Measurements from ENCODE around the gene WDR81. TPM values are rescaled to one million over a fixed set of nuclear protein-coding genes. Genes with fewer than 3 reads are reported as not detected.
"Not testable (repeated sequence)": the region's sequence is repeated elsewhere in the genome, so short reads cannot be mapped to it uniquely, and the experiment has no call there.

Gene WDR81
- total RNA-seq, 1 donor from 2014 or later, result 9.3 TPM

- peaks cover 13% of the 10 kb centered on the region for H3K4me1 ChIP-seq
- intact Hi-C loops (cut with micrococcal nuclease), result no loop called here
- no peaks in the 10 kb centered on the region for H3K27me3 ChIP-seq (ENCODE audit: low read depth)
- H3K9me3 ChIP-seq (replicated peaks), result no peaks in the 10 kb centered on the region
- H3K36me3 ChIP-seq, result peaks cover 5% of the 10 kb centered on the region
- H3K27ac ChIP-seq (replicated peaks), result no peak overlapping the region
- no peak for TF ChIP-seq CTCF (IDR thresholded peaks at IDR 0.05; ENCODE audit: borderline replicate concordance)
- DNase-seq, result no peak
- no peak overlapping the region for H3K4me3 ChIP-seq
Observed at GRCh38 chr17:1705004-1705403, 19.5 kb upstream of the WDR81 start.

DNA sequence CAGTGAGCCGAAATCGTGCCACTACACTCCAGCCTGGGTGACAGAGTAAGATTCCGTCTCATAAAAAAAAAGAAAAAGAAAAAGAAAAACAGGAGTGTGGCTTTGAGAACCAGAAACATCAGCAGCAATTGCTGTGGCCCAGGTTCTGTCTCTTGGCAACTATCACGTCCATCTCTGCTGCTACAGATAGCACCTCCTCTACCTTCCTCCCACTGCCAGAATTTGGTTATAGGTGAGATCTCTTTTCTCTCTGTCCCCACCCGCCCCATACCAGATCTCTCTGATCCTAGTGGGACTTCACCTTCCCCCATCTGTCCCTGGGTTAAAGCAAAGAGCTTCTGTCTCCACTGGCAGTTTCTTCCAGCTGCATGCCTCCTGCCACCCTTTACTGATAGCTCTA is 17.4 kb upstream of the WDR81 start:
- intact Hi-C loops (cut with micrococcal nuclease), result no loop called here
- TF ChIP-seq CTCF (IDR thresholded peaks at IDR 0.05; ENCODE audit: borderline replicate concordance), result no peak
- H3K27ac ChIP-seq (replicated peaks), result no peak overlapping the region
- DNase-seq, result no peak
- H3K4me1 ChIP-seq, result peaks cover 34% of the 10 kb centered on the region
- no peak overlapping the region for H3K4me3 ChIP-seq
- no peaks in the 10 kb centered on the region for H3K9me3 ChIP-seq (replicated peaks)
- H3K27me3 ChIP-seq (ENCODE audit: low read depth), result no peaks in the 10 kb centered on the region
- peaks cover 18% of the 10 kb centered on the region for H3K36me3 ChIP-seq

DNA sequence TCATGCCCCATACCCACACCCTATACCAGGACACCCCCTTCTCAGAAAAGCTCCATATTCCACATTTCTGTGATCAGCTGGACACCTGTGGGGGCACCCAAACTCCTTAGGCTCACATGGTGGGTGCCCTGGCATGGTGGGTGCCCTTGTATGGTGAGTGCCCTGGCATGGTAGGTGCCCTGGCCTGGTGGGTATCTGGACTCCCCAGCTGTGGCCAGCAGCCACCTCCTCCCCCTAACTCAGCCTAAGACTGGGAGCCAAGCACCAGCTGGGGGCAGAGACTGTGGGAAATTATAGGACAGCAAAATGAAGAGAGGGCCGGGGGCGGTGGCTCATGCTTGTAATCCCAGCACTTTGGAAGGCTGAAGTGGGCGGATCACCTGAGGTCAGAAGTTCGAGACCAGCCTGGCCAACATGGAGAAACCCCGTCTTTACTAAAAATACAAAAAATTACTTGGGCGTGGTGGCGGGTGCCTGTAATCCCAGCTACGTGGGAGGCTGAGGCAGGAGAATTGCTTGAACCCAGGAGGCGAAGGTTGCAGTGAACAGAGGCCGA is 15.6 kb upstream of the WDR81 start:
- intact Hi-C loops (cut with micrococcal nuclease); H3K27me3 ChIP-seq (ENCODE audit: low read depth); H3K9me3 ChIP-seq (replicated peaks); H3K4me3 ChIP-seq; H3K27ac ChIP-seq (replicated peaks): not testable (repeated sequence)
- DNase-seq, result peak; percentile 15
- peaks cover 35% of the 10 kb centered on the region for H3K36me3 ChIP-seq
- H3K4me1 ChIP-seq, result peaks cover 52% of the 10 kb centered on the region

- intact Hi-C loops (cut with micrococcal nuclease), result no loop called here
- H3K36me3 ChIP-seq, result peaks cover 40% of the 10 kb centered on the region
- no peak for DNase-seq
- TF ChIP-seq CTCF (IDR thresholded peaks at IDR 0.05; ENCODE audit: borderline replicate concordance), result no peak
- H3K27me3 ChIP-seq (ENCODE audit: low read depth), result no peaks in the 10 kb centered on the region
- H3K4me3 ChIP-seq, result peak overlapping the region; percentile 74
- H3K27ac ChIP-seq (replicated peaks), result peak overlapping the region; percentile 83
- H3K4me1 ChIP-seq, result peaks cover 58% of the 10 kb centered on the region
- H3K9me3 ChIP-seq (replicated peaks), result no peaks in the 10 kb centered on the region
Observed at GRCh38 chr17:1709403-1709951, 15.0 kb upstream of the WDR81 start.

GRCh38 chr17:1709971-1710806 is 14.3 kb upstream of the WDR81 start, which contains the start of gene TLCD2:
Gene TLCD2, minus strand, starts transcription at chr17:1710377. Its CDS starts 135 bp downstream, at chr17:1710242.
- H3K27ac ChIP-seq (replicated peaks), result peak within 1 kb of the TSS; percentile 83
- intact Hi-C loops (cut with micrococcal nuclease), result no loop called here
- peak within 1 kb of the TSS; percentile 74 for H3K4me3 ChIP-seq
- no peaks in the 10 kb centered on the region for H3K9me3 ChIP-seq (replicated peaks)
- peak; percentile 80 for DNase-seq
- no peaks in the 10 kb centered on the region for H3K27me3 ChIP-seq (ENCODE audit: low read depth)
- H3K4me1 ChIP-seq, result peaks cover 61% of the 10 kb centered on the region
- peaks cover 40% of the 10 kb centered on the region for H3K36me3 ChIP-seq
- no peak for TF ChIP-seq CTCF (IDR thresholded peaks at IDR 0.05; ENCODE audit: borderline replicate concordance)

All from left ventricle myocardium inferior (tissue), 1 donor.